DMS153 treated with DMSO at 0.1 percent for 48 hours (cell line): Measurements from ENCODE around the gene ZNF138.
"Not testable (repeated sequence)": the region's sequence is repeated elsewhere in the genome, so short reads cannot be mapped to it uniquely, and the experiment has no call there.

Experiments used
- DNase-seq: peaks from one replicate; lab custom pipeline; 2025; ENCODE audit not compliant: unreplicated experiment; lab: John Stamatoyannopoulos, UW

ZNF138 gene

GRCh38 chr7:64838051-64838450 is 43.8 kb downstream of the ZNF138 start:
- not testable (repeated sequence) for DNase-seq

- DNase-seq = no peak
Observed at GRCh38 chr7:64838691-64839090, 44.5 kb downstream of the ZNF138 start.

- DNase-seq = no peak
Observed at GRCh38 chr7:64839910-64840309, 45.7 kb downstream of the ZNF138 start.

GRCh38 chr7:64849250-64849923 is 55.2 kb downstream of the ZNF138 start:
- DNase-seq = no peak

GRCh38 chr7:64849924-64850499 is 55.8 kb downstream of the ZNF138 start:
- no peak for DNase-seq

GRCh38 chr7:64853679-64854078 is 59.5 kb downstream of the ZNF138 start:
- DNase-seq = no peak

GRCh38 chr7:64854969-64855368 is 60.7 kb downstream of the ZNF138 start:
- no peak for DNase-seq

- DNase-seq = no peak
Observed at GRCh38 chr7:64863021-64863420, 68.8 kb downstream of the ZNF138 start.

GRCh38 chr7:64863530-64863929 is 69.3 kb downstream of the ZNF138 start:
- not testable (repeated sequence) for DNase-seq

GRCh38 chr7:64863969-64864368 is 69.7 kb downstream of the ZNF138 start:
- no peak for DNase-seq

GRCh38 chr7:64867863-64868440 is 73.7 kb downstream of the ZNF138 start:
- no peak for DNase-seq

- no peak for DNase-seq
Observed at GRCh38 chr7:64868499-64868898, 74.3 kb downstream of the ZNF138 start.

GRCh38 chr7:64869121-64869725 is 75.0 kb downstream of the ZNF138 start:
- no peak for DNase-seq

- DNase-seq = no peak
Observed at GRCh38 chr7:64869912-64870562, 75.8 kb downstream of the ZNF138 start.

GRCh38 chr7:64870656-64871055 is 76.4 kb downstream of the ZNF138 start:
- DNase-seq = no peak

- no peak for DNase-seq
Observed at GRCh38 chr7:64871761-64872160, 77.5 kb downstream of the ZNF138 start.

GRCh38 chr7:64872351-64873154 is 78.3 kb downstream of the ZNF138 start:
- no peak for DNase-seq

- no peak for DNase-seq
Observed at GRCh38 chr7:64873155-64873500, 78.9 kb downstream of the ZNF138 start.

- DNase-seq = no peak
Observed at GRCh38 chr7:64873517-64873916, 79.3 kb downstream of the ZNF138 start.

GRCh38 chr7:64874114-64874513 is 79.9 kb downstream of the ZNF138 start:
- DNase-seq = no peak
